ENCODE measurements around the gene STRN. TPM values are rescaled to one million over a fixed set of nuclear protein-coding genes. Genes with fewer than 3 reads are reported as not detected.

Gene STRN
- total RNA-seq, 5 donors from 2014 or later (not counting 1 experiment from before 2014, with no cell fraction given): 27.8 to 31.5 (median 28.6) TPM

GRCh38 chr2:36855429-36855828, 110.9 kb downstream of the STRN start:
- H3K9me3 ChIP-seq: no peaks in the 10 kb centered on the region
- no peaks in the 10 kb centered on the region for H3K27me3 ChIP-seq (replicated peaks in 1 of 2; ENCODE audit: control insufficient read depth in 2 of 2, extremely low read depth in 1 of 2, insufficient read depth in 2 of 2, low read length in 1 of 2)
- Mint-ChIP-seq H3K27ac (no peak overlapping the region), H3K27me3 (no peaks in the 10 kb centered on the region), H3K36me3 (peaks cover 62% of the 10 kb centered on the region), H3K4me1 (peaks cover 0 to 11% (median 0%) of the 10 kb centered on the region in 3 donors), H3K9me3 (no peaks in the 10 kb centered on the region), H3K4me3 (no peak overlapping the region)
- ChIA-PET POLR2A (interaction anchor here in 1 of 2 donors (0.6 kb wide), 1 partner anchor 309 kb away, joined by 3 read pairs; no protein-coding TSS in a partner anchor), CTCF (interaction anchor here in 1 of 2 donors (1.5 kb wide), 1 partner anchor 17 kb away, joined by 3 read pairs; no protein-coding TSS in a partner anchor)
- ATAC-seq (replicated peaks in 1 of 4) (no peak), DNase-seq (no peak)
- H3K36me3 ChIP-seq (ENCODE audit: control insufficient read depth in 2 of 2, extremely low read depth in 1 of 2, insufficient read depth in 1 of 2, low read length in 1 of 2): peaks cover 0 to 33% of the 10 kb centered on the region in 2 donors
- no CpG with 5 or more reads among the region's 2 CpGs for WGBS (ENCODE audit: insufficient coverage)
- no peak overlapping the region for H3K27ac ChIP-seq (ENCODE audit: low read length)
- H3K4me1 ChIP-seq (ENCODE audit: control insufficient read depth in 1 of 2, extremely low read depth in 1 of 2, insufficient read depth in 2 of 2, low read length in 2 of 2): no peaks in the 10 kb centered on the region
- no peak overlapping the region for H3K4me3 ChIP-seq (ENCODE audit: control insufficient read depth in 1 of 2, extremely low read depth in 1 of 2, low read length in 1 of 2)

GRCh38 chr2:36854241-36854640, 112.1 kb downstream of the STRN start:
- no peak overlapping the region for H3K27ac Mint-ChIP-seq
- Histone ChIP-seq H3K36me3 (ENCODE audit: control insufficient read depth in 2 of 2, extremely low read depth in 1 of 2, insufficient read depth in 1 of 2, low read length in 1 of 2) (peaks cover 0 to 41% of the 10 kb centered on the region in 2 donors), H3K27ac (ENCODE audit: low read length) (no peak overlapping the region), H3K4me1 (ENCODE audit: control insufficient read depth in 1 of 2, extremely low read depth in 1 of 2, insufficient read depth in 2 of 2, low read length in 2 of 2) (no peaks in the 10 kb centered on the region), H3K27me3 (replicated peaks in 1 of 2; ENCODE audit: control insufficient read depth in 2 of 2, extremely low read depth in 1 of 2, insufficient read depth in 2 of 2, low read length in 1 of 2) (no peaks in the 10 kb centered on the region), H3K9me3 (no peaks in the 10 kb centered on the region), H3K4me3 (ENCODE audit: control insufficient read depth in 1 of 2, extremely low read depth in 1 of 2, low read length in 1 of 2) (no peak overlapping the region)
- ChIA-PET CTCF (interaction anchor here in 1 of 2 donors (1.5 kb wide), 1 partner anchor 18 kb away, joined by 3 read pairs; no protein-coding TSS in a partner anchor), POLR2A (no interaction called here)
- H3K4me3 Mint-ChIP-seq: no peak overlapping the region
- no CpG with 5 or more reads among the region's 2 CpGs for WGBS (ENCODE audit: insufficient coverage)
- no peak for ATAC-seq (replicated peaks in 1 of 4)
- DNase-seq: no peak
- peaks cover 0 to 5% (median 0%) of the 10 kb centered on the region in 3 donors for H3K4me1 Mint-ChIP-seq
- no peaks in the 10 kb centered on the region for H3K9me3 Mint-ChIP-seq
- H3K36me3 Mint-ChIP-seq: peaks cover 64% of the 10 kb centered on the region
- H3K27me3 Mint-ChIP-seq: no peaks in the 10 kb centered on the region

- Mint-ChIP-seq H3K9me3 (no peaks in the 10 kb centered on the region), H3K27ac (no peak overlapping the region), H3K4me3 (no peak overlapping the region), H3K27me3 (no peaks in the 10 kb centered on the region), H3K36me3 (peaks cover 59% of the 10 kb centered on the region), H3K4me1 (no peaks in the 10 kb centered on the region)
- no peak for DNase-seq
- no peak for ATAC-seq (replicated peaks in 1 of 4)
- CTCF ChIA-PET: no interaction called here
- Histone ChIP-seq H3K4me1 (ENCODE audit: control insufficient read depth in 1 of 2, extremely low read depth in 1 of 2, insufficient read depth in 2 of 2, low read length in 2 of 2) (no peaks in the 10 kb centered on the region), H3K9me3 (no peaks in the 10 kb centered on the region), H3K27ac (ENCODE audit: low read length) (no peak overlapping the region), H3K36me3 (ENCODE audit: control insufficient read depth in 2 of 2, extremely low read depth in 1 of 2, insufficient read depth in 1 of 2, low read length in 1 of 2) (peaks cover 0 to 37% of the 10 kb centered on the region in 2 donors), H3K4me3 (ENCODE audit: control insufficient read depth in 1 of 2, extremely low read depth in 1 of 2, low read length in 1 of 2) (no peak overlapping the region), H3K27me3 (replicated peaks in 1 of 2; ENCODE audit: control insufficient read depth in 2 of 2, extremely low read depth in 1 of 2, insufficient read depth in 2 of 2, low read length in 1 of 2) (no peaks in the 10 kb centered on the region)
- 92% methylated on average over 2 of the region's 8 CpGs for WGBS (ENCODE audit: insufficient coverage)
- POLR2A ChIA-PET: no interaction called here
Measured at GRCh38 chr2:36849265-36849664, 117.1 kb downstream of the STRN start.

- Mint-ChIP-seq H3K4me3 (no peak overlapping the region), H3K27me3 (no peaks in the 10 kb centered on the region), H3K9me3 (no peaks in the 10 kb centered on the region), H3K27ac (no peak overlapping the region), H3K4me1 (no peaks in the 10 kb centered on the region), H3K36me3 (peaks cover 32% of the 10 kb centered on the region)
- CTCF ChIA-PET: no interaction called here
- ATAC-seq (replicated peaks in 1 of 4) (no peak), DNase-seq (no peak)
- Histone ChIP-seq H3K4me1 (ENCODE audit: control insufficient read depth in 1 of 2, extremely low read depth in 1 of 2, insufficient read depth in 2 of 2, low read length in 2 of 2) (no peaks in the 10 kb centered on the region), H3K27ac (ENCODE audit: low read length) (no peak overlapping the region), H3K4me3 (ENCODE audit: control insufficient read depth in 1 of 2, extremely low read depth in 1 of 2, low read length in 1 of 2) (no peak overlapping the region), H3K27me3 (replicated peaks in 1 of 2; ENCODE audit: control insufficient read depth in 2 of 2, extremely low read depth in 1 of 2, insufficient read depth in 2 of 2, low read length in 1 of 2) (no peaks in the 10 kb centered on the region), H3K36me3 (ENCODE audit: control insufficient read depth in 2 of 2, extremely low read depth in 1 of 2, insufficient read depth in 1 of 2, low read length in 1 of 2) (peaks cover 0 to 16% of the 10 kb centered on the region in 2 donors), H3K9me3 (no peaks in the 10 kb centered on the region)
- POLR2A ChIA-PET: no interaction called here
Measured at GRCh38 chr2:36843838-36844237, 122.5 kb downstream of the STRN start.

DNA sequence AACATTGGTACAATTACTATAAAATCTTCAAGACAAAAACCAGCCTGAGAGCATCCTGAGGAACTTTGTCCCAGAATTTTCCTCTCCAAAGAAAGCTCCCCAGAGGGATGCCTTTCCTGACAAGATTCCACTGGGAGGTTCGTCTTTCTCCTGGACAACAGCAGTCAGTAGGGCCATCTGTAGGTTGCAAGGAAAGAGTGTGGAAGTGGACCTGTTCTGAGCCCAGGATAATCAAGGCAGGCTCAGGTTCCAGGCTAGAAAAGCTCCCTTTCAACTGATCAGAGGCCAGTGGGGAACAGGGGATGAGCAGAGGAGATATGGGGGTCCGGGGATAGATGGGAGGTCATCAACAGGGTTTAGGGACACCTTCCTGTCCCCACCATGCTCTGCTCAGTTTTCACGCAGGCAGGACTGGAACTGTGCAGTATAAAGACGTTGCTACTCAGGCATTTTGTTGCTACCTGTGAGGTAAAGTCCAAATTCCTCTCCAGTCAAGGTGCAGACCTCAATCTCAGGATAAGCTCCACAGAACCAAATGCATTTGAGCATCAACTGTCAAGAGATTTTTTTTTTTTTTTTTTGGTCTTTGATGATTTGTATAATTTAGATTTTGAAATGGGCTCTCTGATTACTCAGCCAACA, 126.2 kb downstream of the STRN start:
- H3K4me1 ChIP-seq (ENCODE audit: control insufficient read depth in 1 of 2, extremely low read depth in 1 of 2, insufficient read depth in 2 of 2, low read length in 2 of 2): peaks cover 0 to 2% of the 10 kb centered on the region in 2 experiments
- no peak overlapping the region for H3K27ac ChIP-seq (ENCODE audit: low read length)
- Mint-ChIP-seq H3K36me3 (peaks cover 14% of the 10 kb centered on the region), H3K27me3 (no peaks in the 10 kb centered on the region), H3K4me3 (no peak overlapping the region), H3K4me1 (peaks cover 4 to 5% (median 5%) of the 10 kb centered on the region in 3 donors), H3K27ac (no peak overlapping the region), H3K9me3 (no peaks in the 10 kb centered on the region)
- ATAC-seq (replicated peaks in 1 of 4): no peak
- H3K27me3 ChIP-seq (replicated peaks in 1 of 2; ENCODE audit: control insufficient read depth in 2 of 2, extremely low read depth in 1 of 2, insufficient read depth in 2 of 2, low read length in 1 of 2): no peaks in the 10 kb centered on the region
- H3K9me3 ChIP-seq: no peaks in the 10 kb centered on the region
- 92% methylated on average over 2 of the region's 4 CpGs for WGBS (ENCODE audit: insufficient coverage)
- ChIA-PET POLR2A (interaction anchor here in 1 of 2 donors (0.6 kb wide), 1 partner anchor 891 kb away, joined by 3 read pairs; no protein-coding TSS in a partner anchor), CTCF (no interaction called here)
- no peak overlapping the region for H3K4me3 ChIP-seq (ENCODE audit: control insufficient read depth in 1 of 2, extremely low read depth in 1 of 2, low read length in 1 of 2)
- DNase-seq: no peak
- H3K36me3 ChIP-seq (ENCODE audit: control insufficient read depth in 2 of 2, extremely low read depth in 1 of 2, insufficient read depth in 1 of 2, low read length in 1 of 2): peaks cover 0 to 4% of the 10 kb centered on the region in 2 donors

GRCh38 chr2:36834731-36835524, 131.4 kb downstream of the STRN start:
- no peaks in the 10 kb centered on the region for H3K9me3 ChIP-seq
- WGBS (ENCODE audit: insufficient coverage): no CpG with 5 or more reads among the region's 5 CpGs
- peaks cover 0 to 10% of the 10 kb centered on the region in 2 donors for H3K27me3 Mint-ChIP-seq
- H3K4me3 ChIP-seq (ENCODE audit: control insufficient read depth in 1 of 2, extremely low read depth in 1 of 2, low read length in 1 of 2): no peak overlapping the region
- H3K4me3 Mint-ChIP-seq: no peak overlapping the region
- POLR2A ChIA-PET: no interaction called here
- H3K27ac Mint-ChIP-seq: peak overlapping the region in 1 of 2 donors; percentile 40
- DNase-seq: peak in 1 of 35 experiments; percentile 21
- H3K9me3 Mint-ChIP-seq: peaks cover 0 to 7% (median 0%) of the 10 kb centered on the region in 3 donors
- ATAC-seq (replicated peaks in 1 of 4): peak in 1 of 4 experiments; percentile 34
- H3K27me3 ChIP-seq (replicated peaks in 1 of 2; ENCODE audit: control insufficient read depth in 2 of 2, extremely low read depth in 1 of 2, insufficient read depth in 2 of 2, low read length in 1 of 2): no peaks in the 10 kb centered on the region
- H3K36me3 Mint-ChIP-seq: no peaks in the 10 kb centered on the region
- peaks cover 6 to 12% (median 8%) of the 10 kb centered on the region in 3 donors for H3K4me1 Mint-ChIP-seq
- no peaks in the 10 kb centered on the region for H3K36me3 ChIP-seq (ENCODE audit: control insufficient read depth in 2 of 2, extremely low read depth in 1 of 2, insufficient read depth in 1 of 2, low read length in 1 of 2)
- CTCF ChIA-PET: interaction anchor here in 1 of 2 donors (0.5 kb wide), 1 partner anchor 122 kb away, joined by 4 read pairs; no protein-coding TSS in a partner anchor
- H3K4me1 ChIP-seq (ENCODE audit: control insufficient read depth in 1 of 2, extremely low read depth in 1 of 2, insufficient read depth in 2 of 2, low read length in 2 of 2): peaks cover 0 to 10% of the 10 kb centered on the region in 2 experiments
- no peak overlapping the region for H3K27ac ChIP-seq (ENCODE audit: low read length)
